HEK293T (cell line): ENCODE results near the gene TRIOBP.

Source experiments
- BHLHE40 ChIP-seq: fragments of 450-650 bp; IDR thresholded peaks from 2 replicates; pipeline ENCODE4 v1.6.1; 2016; ENCODE audit warnings: mild to moderate bottlenecking, moderate library complexity, borderline replicate concordance
- FOXK2 ChIP-seq: fragments of 450-650 bp; IDR thresholded peaks from 2 replicates; pipeline ENCODE4 v1.6.1; 2016; ENCODE audit warnings: mild to moderate bottlenecking
- FOXM1 ChIP-seq: fragments of 450-650 bp; IDR thresholded peaks from 2 replicates; pipeline ENCODE4 v1.6.1; 2017; ENCODE audit warnings: mild to moderate bottlenecking, borderline replicate concordance
- NFRKB ChIP-seq: fragments of 450-650 bp; IDR thresholded peaks from 2 replicates; pipeline ENCODE4 v1.6.1; 2016; ENCODE audit warnings: mild to moderate bottlenecking, moderate library complexity
- SP1 ChIP-seq: fragments of 450-650 bp; IDR thresholded peaks from 2 replicates; pipeline ENCODE4 v1.6.1; 2017
- SUZ12 ChIP-seq: fragments of 450-650 bp; IDR thresholded peaks from 2 replicates; pipeline ENCODE4 v1.6.1; 2016; ENCODE audit warnings: mild to moderate bottlenecking
- TARDBP ChIP-seq: fragments of 450-650 bp; IDR thresholded peaks from 2 replicates; pipeline ENCODE4 v1.6.1; 2016

DNA sequence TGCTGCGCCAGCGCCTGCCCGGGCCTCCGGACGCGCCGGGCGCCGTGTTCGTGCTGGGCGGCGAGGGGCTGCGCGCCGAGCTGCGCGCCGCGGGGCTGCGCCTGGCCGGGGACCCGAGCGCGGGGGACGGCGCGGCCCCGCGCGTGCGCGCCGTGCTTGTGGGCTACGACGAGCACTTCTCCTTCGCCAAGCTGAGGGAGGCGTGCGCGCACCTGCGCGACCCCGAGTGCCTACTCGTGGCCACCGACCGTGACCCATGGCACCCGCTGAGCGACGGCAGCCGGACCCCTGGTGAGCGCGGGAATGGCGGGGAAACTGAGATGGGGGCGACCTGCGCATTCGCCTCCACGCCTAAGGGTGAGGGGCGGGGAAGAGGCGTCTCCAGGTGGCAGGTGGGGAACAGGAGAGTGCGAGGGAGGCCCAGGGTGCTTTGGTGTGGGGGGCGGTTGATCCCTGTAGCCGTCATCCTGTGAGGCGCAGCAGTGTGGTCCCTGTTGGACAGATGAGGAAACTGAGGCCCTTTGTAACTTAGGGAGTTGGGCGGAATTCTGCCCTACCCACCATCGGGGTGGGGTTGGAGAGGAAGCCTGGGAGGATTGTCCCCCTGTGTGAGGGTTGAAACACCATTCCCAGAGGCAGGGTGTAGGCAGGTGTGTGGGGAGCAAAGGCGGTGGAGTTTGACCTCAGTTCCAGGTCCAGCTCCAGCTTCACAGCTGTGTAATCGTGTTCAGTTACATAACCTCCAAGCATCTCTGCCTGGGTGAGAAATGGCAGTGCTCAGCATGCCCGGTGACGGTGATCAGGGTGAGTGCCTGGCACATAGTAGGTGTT lies 37.6 kb upstream of the TRIOBP start:
- TF ChIP-seq TARDBP (no peak), BHLHE40 (no peak), FOXM1 (no peak), SUZ12 (no peak), NFRKB (no peak), FOXK2 (no peak), SP1 (no peak)
